OCI-LY7 (cell line): ENCODE measurements around the gene PCGF3. TPM values are rescaled to one million over a fixed set of nuclear protein-coding genes. Genes with fewer than 3 reads are reported as not detected.

ENCODE experiments used
- BruUV-seq: library from RNA; stranded (reverse); fragments of 400-500 nt; replicated peaks from 2 replicates; lab custom pipeline; 2021; lab: Mats Ljungman, UMichigan
- CTCF ChIA-PET: fragments of 300-600 bp; sonication (Branson Sonifier 250); formaldehyde crosslinking; loops from one replicate; lab custom pipeline; 2022; ENCODE audit warnings: antibody characterized with exemption; ENCODE audit not compliant: unreplicated experiment; lab: Charles Lee
- POLR2A ChIA-PET: fragments of 300-600 bp; sonication (Branson Sonifier 250); formaldehyde crosslinking; loops from one replicate; lab custom pipeline; 2022; ENCODE audit warnings: antibody characterized with exemption; lab: Charles Lee
- DNase-seq: peaks from one replicate; pipeline ENCODE4 v3.0.0-alpha.2; 2015; ENCODE audit warnings: low spot score
- H2AFZ ChIP-seq: fragments of 200-600 bp; sonication (generic), shearing (Covaris generic); 2 replicates; pipeline ENCODE4 v1.6.1; 2014; ENCODE audit warnings: mild to moderate bottlenecking, antibody characterized with exemption, low read length, moderate library complexity
- H3K27ac ChIP-seq: fragments of 200-600 bp; sonication (generic); 2 replicates; pipeline ENCODE4 v1.5.1; 2014; ENCODE audit warnings: mixed run types, low read depth, mild to moderate bottlenecking, moderate library complexity, low read length, inconsistent platforms; ENCODE audit not compliant: poor library complexity, severe bottlenecking
- H3K36me3 ChIP-seq: fragments of 200-600 bp; sonication (generic); 2 replicates; pipeline ENCODE4 v1.6.1; 2014; ENCODE audit warnings: mild to moderate bottlenecking, antibody characterized with exemption, low read length, moderate library complexity, mixed read lengths; ENCODE audit not compliant: insufficient read depth
- H3K4me1 ChIP-seq: fragments of 200-600 bp; sonication (generic); 2 replicates; pipeline ENCODE4 v1.5.1; 2014; ENCODE audit warnings: mild to moderate bottlenecking, low read length; ENCODE audit not compliant: insufficient read depth, poor library complexity, severe bottlenecking
- H3K4me2 ChIP-seq: fragments of 200-600 bp; sonication (generic); 2 replicates; pipeline ENCODE4 v1.6.1; 2014; ENCODE audit warnings: mild to moderate bottlenecking, low read length
- H3K4me3 ChIP-seq: fragments of 200-600 bp; sonication (generic); 2 replicates; pipeline ENCODE4 v1.5.1; 2014; ENCODE audit warnings: mild to moderate bottlenecking, low read depth, low read length; ENCODE audit not compliant: poor library complexity, severe bottlenecking
- H3K79me2 ChIP-seq: fragments of 200-600 bp; sonication (generic); 2 replicates; pipeline ENCODE4 v1.6.1; 2016; ENCODE audit warnings: low read depth, mild to moderate bottlenecking, low read length, moderate library complexity, mixed read lengths; ENCODE audit not compliant: insufficient read depth
- H3K9me2 ChIP-seq: fragments of 200-600 bp; sonication (generic); 2 replicates; pipeline ENCODE4 v1.6.1; 2016; ENCODE audit warnings: mild to moderate bottlenecking, low read length, mixed read lengths; ENCODE audit not compliant: insufficient read depth
- H3K9me3 ChIP-seq: fragments of 200-600 bp; sonication (generic); 2 replicates; pipeline ENCODE4 v1.6.1; 2014; ENCODE audit warnings: mild to moderate bottlenecking, mixed run types, low read length, mixed read lengths
- H4K20me1 ChIP-seq: fragments of 200-600 bp; sonication (generic); 2 replicates; pipeline ENCODE4 v1.6.1; 2014; ENCODE audit warnings: mild to moderate bottlenecking, antibody characterized with exemption, low read length, moderate library complexity, mixed read lengths; ENCODE audit not compliant: insufficient read depth
- EZH2phosphoT487 ChIP-seq: fragments of 200-600 bp; sonication (generic); IDR thresholded peaks from 2 replicates; pipeline ENCODE4 v1.6.1; 2018; ENCODE audit warnings: low read depth, borderline replicate concordance, mild to moderate bottlenecking, mixed run types, antibody characterized with exemption, low read length, moderate library complexity, mixed read lengths
- intact Hi-C: fragments of 100-400 bp; cut with micrococcal nuclease; formaldehyde crosslinking; loops from one replicate; pipeline ENCODE4 v1.10.0; 2022; ENCODE audit not compliant: unreplicated experiment
- total RNA-seq, 2 experiments: library from RNA; depleted of rRNA in 1 of 2; stranded (reverse); fragments of >200 nt in 1 of 2; shearing (Covaris generic) in 1 of 2; gene quantifications; 2 replicates each; pipeline ENCODE4 v1.2.3, GENCODE V29; 2014 to 2022
- TF ChIP-seq, protein P1 (sequence below): fragments of 200-600 bp; sonication (generic); conservative IDR thresholded peaks from 2 replicates; pipeline ENCODE4 v1.5.1; 2014; ENCODE audit warnings: mild to moderate bottlenecking, antibody characterized with exemption, low read length, moderate library complexity, mixed read lengths

PCGF3 gene
- total RNA-seq, 2 experiments from 2014 or later = 33.8 to 50.2 TPM

GRCh38 chr4:680091-680490 is 25.5 kb upstream of the PCGF3 start:
- no peak overlapping the region for H3K4me3 ChIP-seq
- no peak overlapping the region for H3K4me2 ChIP-seq
- H2AFZ ChIP-seq = no peak overlapping the region
- TF ChIP-seq, protein P1, sequence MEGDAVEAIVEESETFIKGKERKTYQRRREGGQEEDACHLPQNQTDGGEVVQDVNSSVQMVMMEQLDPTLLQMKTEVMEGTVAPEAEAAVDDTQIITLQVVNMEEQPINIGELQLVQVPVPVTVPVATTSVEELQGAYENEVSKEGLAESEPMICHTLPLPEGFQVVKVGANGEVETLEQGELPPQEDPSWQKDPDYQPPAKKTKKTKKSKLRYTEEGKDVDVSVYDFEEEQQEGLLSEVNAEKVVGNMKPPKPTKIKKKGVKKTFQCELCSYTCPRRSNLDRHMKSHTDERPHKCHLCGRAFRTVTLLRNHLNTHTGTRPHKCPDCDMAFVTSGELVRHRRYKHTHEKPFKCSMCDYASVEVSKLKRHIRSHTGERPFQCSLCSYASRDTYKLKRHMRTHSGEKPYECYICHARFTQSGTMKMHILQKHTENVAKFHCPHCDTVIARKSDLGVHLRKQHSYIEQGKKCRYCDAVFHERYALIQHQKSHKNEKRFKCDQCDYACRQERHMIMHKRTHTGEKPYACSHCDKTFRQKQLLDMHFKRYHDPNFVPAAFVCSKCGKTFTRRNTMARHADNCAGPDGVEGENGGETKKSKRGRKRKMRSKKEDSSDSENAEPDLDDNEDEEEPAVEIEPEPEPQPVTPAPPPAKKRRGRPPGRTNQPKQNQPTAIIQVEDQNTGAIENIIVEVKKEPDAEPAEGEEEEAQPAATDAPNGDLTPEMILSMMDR = no peak
- TF ChIP-seq EZH2phosphoT487 = no peak
- no peaks in the 10 kb centered on the region for H4K20me1 ChIP-seq
- BruUV-seq = no TSS peak
- H3K27ac ChIP-seq = no peak overlapping the region
- CTCF ChIA-PET = no interaction called here
- no peaks in the 10 kb centered on the region; the same call in 1 of the 2 replicates for H3K79me2 ChIP-seq
- H3K4me1 ChIP-seq = peaks cover 35% of the 10 kb centered on the region
- intact Hi-C loops = no loop called here
- no peaks in the 10 kb centered on the region for H3K36me3 ChIP-seq
- H3K9me2 ChIP-seq = no peaks in the 10 kb centered on the region
- H3K9me3 ChIP-seq = no peaks in the 10 kb centered on the region
- no peak for DNase-seq
- POLR2A ChIA-PET = no interaction called here

DNA sequence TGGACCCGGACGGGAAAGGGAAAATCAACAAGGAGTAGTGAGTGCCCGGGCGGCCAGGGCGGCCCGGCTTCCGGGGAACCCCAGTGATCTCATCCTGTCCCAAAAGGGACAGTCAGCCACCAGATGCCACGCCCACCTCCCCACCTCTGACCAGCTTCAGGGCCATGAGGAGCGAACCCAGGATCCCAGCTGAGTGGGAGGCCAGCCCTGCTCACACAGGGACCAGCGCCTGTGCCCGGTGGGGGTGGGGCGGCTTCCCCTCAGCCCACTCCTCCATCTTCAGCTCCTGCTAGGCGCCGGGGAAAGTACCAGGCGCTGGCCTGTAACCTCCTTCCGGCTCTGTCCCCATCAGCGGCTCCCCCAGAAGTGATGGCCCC is 25.1 kb upstream of the PCGF3 start:
- no peaks in the 10 kb centered on the region for H3K79me2 ChIP-seq
- BruUV-seq = no TSS peak
- H3K9me2 ChIP-seq = no peaks in the 10 kb centered on the region
- no peak for DNase-seq
- TF ChIP-seq, protein P1 = no peak
- no peak for TF ChIP-seq EZH2phosphoT487
- no peak overlapping the region for H2AFZ ChIP-seq
- H3K4me3 ChIP-seq = no peak overlapping the region
- H4K20me1 ChIP-seq = no peaks in the 10 kb centered on the region
- ChIA-PET CTCF (no interaction called here), POLR2A (no interaction called here)
- H3K9me3 ChIP-seq = no peaks in the 10 kb centered on the region
- no peak overlapping the region for H3K27ac ChIP-seq
- intact Hi-C loops = no loop called here
- no peaks in the 10 kb centered on the region for H3K36me3 ChIP-seq
- H3K4me1 ChIP-seq = peaks cover 30% of the 10 kb centered on the region
- H3K4me2 ChIP-seq = no peak overlapping the region

DNA sequence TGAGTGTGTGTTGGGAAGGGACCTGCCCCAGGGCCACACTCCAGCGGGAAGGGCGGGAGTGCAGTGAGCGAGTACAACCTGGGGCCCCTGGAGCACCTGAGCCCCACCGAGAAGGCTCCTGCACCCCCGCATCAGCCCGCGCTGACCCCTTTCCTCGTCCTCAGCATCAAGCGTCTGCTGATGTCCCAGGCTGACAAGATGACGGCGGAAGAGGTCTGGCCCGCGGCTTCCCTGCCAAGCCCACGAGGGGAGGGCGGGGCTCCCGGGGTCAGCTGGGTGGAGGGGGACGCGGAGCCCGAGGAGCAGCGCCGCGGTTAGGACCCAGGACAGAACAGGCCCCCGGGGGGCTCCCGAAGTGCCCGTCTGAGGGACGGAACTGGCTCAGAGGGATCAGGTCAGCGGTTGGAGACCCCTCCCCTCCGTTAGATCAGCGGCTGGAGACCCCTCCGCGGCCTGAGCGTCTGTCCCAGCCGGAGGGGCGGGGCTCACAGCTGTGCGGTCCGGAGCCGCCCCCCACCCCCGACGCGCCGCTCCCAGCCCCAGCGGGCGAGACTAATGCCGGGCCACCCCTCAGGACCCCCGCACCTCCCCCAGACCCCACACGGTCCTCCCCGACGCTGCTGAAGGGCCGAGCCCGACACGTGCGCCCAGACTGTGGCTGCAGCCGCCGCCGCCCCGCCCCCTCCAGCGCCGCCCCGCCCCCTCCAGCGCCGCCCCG is 24.5 kb upstream of the PCGF3 start:
- CTCF ChIA-PET = no interaction called here
- DNase-seq = no peak
- H3K79me2 ChIP-seq = no peaks in the 10 kb centered on the region
- H3K36me3 ChIP-seq = no peaks in the 10 kb centered on the region
- no peak overlapping the region for H2AFZ ChIP-seq
- no peak overlapping the region for H3K4me3 ChIP-seq
- intact Hi-C loops = no loop called here
- POLR2A ChIA-PET = no interaction called here
- no peaks in the 10 kb centered on the region for H4K20me1 ChIP-seq
- H3K9me3 ChIP-seq = no peaks in the 10 kb centered on the region
- no peak overlapping the region for H3K27ac ChIP-seq
- TF ChIP-seq, protein P1 = no peak
- TF ChIP-seq EZH2phosphoT487 = no peak
- H3K4me2 ChIP-seq = no peak overlapping the region
- BruUV-seq = no TSS peak
- H3K9me2 ChIP-seq = no peaks in the 10 kb centered on the region
- peaks cover 25% of the 10 kb centered on the region for H3K4me1 ChIP-seq
